MCF 10A (cell line): ENCODE results near the gene METTL16. TPM values are rescaled to one million over a fixed set of nuclear protein-coding genes. Genes with fewer than 3 reads are reported as not detected.

Experiments
- BruUV-seq: library from RNA; stranded (reverse); fragments of 400-500 nt; replicated peaks from 2 replicates; lab custom pipeline; 2021; lab: Mats Ljungman, UMichigan
- CTCF ChIA-PET: fragments of 300-600 bp; sonication (Branson Sonifier 250); formaldehyde crosslinking; extraction: SDS; loops from one replicate; lab custom pipeline; 2021; ENCODE audit warnings: antibody characterized with exemption, inconsistent platforms; lab: Yijun Ruan, JAX
- POLR2A ChIA-PET: fragments of 300-600, 350-650 bp; sonication (Branson Sonifier 250); formaldehyde crosslinking; extraction: SDS; loops from one replicate; lab custom pipeline; 2020; ENCODE audit warnings: antibody characterized with exemption, inconsistent platforms; lab: Yijun Ruan, JAX
- DNase-seq: peaks from one replicate; pipeline ENCODE4 v3.0.0-alpha.2; 2018; ENCODE audit not compliant: unreplicated experiment
- H3K27ac Mint-ChIP-seq: one replicate; pipeline ENCODE4 v1.8.0; 2022; ENCODE audit warnings: mild to moderate bottlenecking, low read depth, mixed read lengths; ENCODE audit not compliant: unreplicated experiment
- H3K27me3 Mint-ChIP-seq: one replicate; pipeline ENCODE4 v1.8.0; 2022; ENCODE audit warnings: mixed read lengths; ENCODE audit not compliant: insufficient read depth, unreplicated experiment
- H3K36me3 Mint-ChIP-seq: one replicate; pipeline ENCODE4 v1.8.0; 2022; ENCODE audit warnings: mild to moderate bottlenecking, moderate library complexity, mixed read lengths; ENCODE audit not compliant: insufficient read depth, unreplicated experiment
- H3K4me1 Mint-ChIP-seq: one replicate; pipeline ENCODE4 v1.8.0; 2022; ENCODE audit warnings: mixed read lengths; ENCODE audit not compliant: insufficient read depth, unreplicated experiment
- H3K4me3 Mint-ChIP-seq: one replicate; pipeline ENCODE4 v1.8.0; 2022; ENCODE audit warnings: mild to moderate bottlenecking, moderate library complexity, mixed read lengths; ENCODE audit not compliant: unreplicated experiment
- H3K9me3 Mint-ChIP-seq: one replicate; pipeline ENCODE4 v1.8.0; 2022; ENCODE audit warnings: mixed read lengths; ENCODE audit not compliant: unreplicated experiment
- intact Hi-C: fragments of 100-400 bp; cut with micrococcal nuclease; formaldehyde crosslinking; loops from 2 replicates; pipeline ENCODE4 v1.14.1; 2022
- total RNA-seq: library from RNA; stranded (reverse); gene quantifications from 2 replicates; pipeline ENCODE4 v1.2.3, GENCODE V29; 2022
- TF ChIP-seq, protein P1 (sequence below): fragments of 200-600 bp; IDR thresholded peaks from one replicate; pipeline ENCODE4 v1.8.0; 2022; ENCODE audit warnings: antibody characterized with exemption, mild to moderate bottlenecking; ENCODE audit not compliant: unreplicated experiment

The METTL16 gene
- total RNA-seq, 1 experiment from 2014 or later: 41.4 TPM

DNA sequence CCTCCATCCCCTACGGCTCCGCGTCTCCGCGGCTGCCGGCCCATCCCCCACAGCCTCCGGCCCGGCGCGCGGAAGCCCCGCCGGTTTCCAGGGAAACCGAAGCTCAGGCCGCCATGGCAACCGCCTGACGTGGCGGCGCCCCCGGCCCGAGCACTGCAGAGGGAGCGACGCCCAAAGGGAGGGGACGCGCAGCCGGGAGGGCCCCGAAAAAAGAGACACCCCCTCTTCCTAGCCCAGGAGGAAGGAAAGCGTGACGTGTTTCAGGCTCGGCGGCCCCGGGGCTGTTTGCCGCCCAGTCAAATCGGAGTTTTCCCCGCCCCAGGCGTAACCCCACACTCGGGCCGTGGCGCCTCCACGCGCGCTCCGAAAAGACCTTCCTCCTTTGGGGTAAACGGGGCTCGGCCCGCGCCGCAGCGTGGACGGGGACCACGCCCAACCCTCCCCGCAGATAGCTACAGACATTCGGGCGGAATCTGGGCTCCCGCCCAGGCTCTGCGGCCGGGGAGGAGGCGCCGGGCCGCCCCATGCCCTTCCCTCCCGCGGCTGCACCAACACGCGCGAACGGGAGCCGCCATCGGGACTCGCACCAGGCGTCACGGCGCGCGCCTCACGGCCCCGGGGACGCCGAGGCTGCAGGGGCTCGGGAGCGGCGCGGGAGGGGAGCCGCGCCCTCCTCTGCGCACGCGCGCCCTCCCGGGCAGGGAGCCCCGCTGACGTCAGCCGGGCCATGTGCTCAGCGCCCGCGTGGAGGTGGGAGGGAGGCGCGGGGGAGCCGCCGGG, 118.3 kb downstream of the METTL16 start:
- CTCF ChIA-PET: interaction anchor here (0.6 to 3.0 kb wide), 3 partner anchors 11 to 22 kb away, joined by 3 to 29 read pairs (median 6); no protein-coding TSS in a partner anchor
- no TSS peak for BruUV-seq
- peak overlapping the region; percentile 71 for H3K4me3 Mint-ChIP-seq
- H3K9me3 Mint-ChIP-seq: no peaks in the 10 kb centered on the region
- intact Hi-C loops: loop anchor here (1.0 kb wide), 1 partner anchor 8 kb away; the partner anchor contains the start of gene MNT
- peaks cover 26% of the 10 kb centered on the region for H3K36me3 Mint-ChIP-seq
- TF ChIP-seq, protein P1, sequence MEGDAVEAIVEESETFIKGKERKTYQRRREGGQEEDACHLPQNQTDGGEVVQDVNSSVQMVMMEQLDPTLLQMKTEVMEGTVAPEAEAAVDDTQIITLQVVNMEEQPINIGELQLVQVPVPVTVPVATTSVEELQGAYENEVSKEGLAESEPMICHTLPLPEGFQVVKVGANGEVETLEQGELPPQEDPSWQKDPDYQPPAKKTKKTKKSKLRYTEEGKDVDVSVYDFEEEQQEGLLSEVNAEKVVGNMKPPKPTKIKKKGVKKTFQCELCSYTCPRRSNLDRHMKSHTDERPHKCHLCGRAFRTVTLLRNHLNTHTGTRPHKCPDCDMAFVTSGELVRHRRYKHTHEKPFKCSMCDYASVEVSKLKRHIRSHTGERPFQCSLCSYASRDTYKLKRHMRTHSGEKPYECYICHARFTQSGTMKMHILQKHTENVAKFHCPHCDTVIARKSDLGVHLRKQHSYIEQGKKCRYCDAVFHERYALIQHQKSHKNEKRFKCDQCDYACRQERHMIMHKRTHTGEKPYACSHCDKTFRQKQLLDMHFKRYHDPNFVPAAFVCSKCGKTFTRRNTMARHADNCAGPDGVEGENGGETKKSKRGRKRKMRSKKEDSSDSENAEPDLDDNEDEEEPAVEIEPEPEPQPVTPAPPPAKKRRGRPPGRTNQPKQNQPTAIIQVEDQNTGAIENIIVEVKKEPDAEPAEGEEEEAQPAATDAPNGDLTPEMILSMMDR: no peak
- H3K4me1 Mint-ChIP-seq: peaks cover 25% of the 10 kb centered on the region
- H3K27ac Mint-ChIP-seq: peak overlapping the region; percentile 61
- no peaks in the 10 kb centered on the region for H3K27me3 Mint-ChIP-seq
- DNase-seq: peak; percentile 87
- POLR2A ChIA-PET: interaction anchor here (0.6 to 5.2 kb wide), 12 partner anchors 8 to 1412 kb away, joined by 3 to 77 read pairs (median 5); partner anchors contain the start of genes SMG6, SRR and TSR1

DNA sequence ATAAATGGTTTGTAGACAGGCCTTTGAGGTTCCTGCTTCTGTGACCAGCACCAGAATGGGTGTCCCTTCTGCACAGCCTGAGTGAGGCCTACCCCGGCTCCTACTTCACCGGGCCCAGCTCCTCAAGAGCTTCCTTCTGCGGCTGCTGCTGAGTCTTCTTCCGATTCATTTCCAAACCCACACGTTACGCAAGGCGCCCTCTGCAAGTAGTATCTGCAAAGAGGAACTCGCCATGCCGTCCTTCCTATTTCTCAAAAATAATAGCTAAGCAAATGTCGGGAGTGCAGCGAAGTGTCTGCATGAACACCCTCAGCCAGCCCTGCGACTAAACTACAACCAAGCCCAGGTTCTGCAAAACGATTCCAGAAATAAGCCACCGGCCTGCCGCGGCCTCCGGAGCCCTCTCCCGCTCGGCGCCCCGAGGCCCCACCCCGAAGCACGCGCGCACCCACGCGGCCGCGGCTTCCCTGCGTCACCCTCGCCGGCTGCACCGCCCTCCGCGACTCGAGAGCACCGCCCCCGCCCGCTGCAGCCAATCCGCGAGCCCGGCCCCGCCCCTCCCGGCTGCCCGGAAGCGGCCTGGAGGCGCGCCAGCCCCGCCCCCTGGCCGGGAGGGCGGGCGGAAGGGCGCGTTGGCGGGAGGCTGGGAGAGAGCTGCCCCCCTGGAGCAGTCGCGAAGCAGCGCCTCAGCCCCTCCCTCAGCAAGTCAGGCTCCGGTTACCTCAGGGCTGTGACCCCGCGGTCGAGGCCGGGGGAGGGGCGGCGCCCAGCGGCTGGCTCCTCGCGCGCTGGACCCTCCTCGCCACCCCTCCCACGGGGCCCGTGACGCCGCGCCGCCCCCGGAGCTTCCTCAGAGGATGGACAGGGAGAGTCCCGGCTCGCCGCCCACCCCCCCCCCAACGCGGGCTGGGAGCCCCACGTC, 119.2 kb downstream of the METTL16 start:
- H3K4me1 Mint-ChIP-seq: peaks cover 18% of the 10 kb centered on the region
- peak; percentile 91 for DNase-seq

DNA sequence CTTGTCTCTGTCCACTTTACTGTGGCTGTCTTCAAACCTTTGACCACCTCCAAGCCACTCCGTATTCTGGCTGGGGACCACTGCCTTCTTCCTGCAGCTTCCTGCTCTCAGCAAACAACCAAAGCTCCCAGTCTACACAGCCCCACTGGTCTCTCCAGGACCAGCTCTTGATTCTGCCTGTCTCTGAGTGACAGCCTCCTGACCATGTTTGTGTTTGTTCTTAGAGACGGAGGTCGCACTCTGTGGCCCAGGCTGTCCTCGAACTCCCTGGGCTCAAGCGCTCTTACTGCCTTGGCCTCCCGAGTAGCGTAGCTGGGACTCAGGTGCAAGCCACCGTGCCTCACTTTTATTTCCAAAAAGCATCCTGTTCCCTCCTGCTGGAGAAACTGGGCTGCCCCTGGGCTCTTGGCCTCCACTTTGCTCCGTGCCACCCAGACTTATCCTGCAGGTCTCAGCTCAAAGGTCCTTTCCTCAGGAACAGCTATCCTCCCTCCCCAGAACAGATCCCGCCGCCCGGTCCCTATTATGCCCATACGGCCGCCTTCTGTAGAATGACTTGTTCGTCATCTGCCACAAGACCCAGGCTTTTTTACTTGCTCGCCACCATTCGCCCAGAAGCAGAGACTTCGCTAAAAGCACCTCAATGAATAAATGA, 120.0 kb downstream of the METTL16 start:
- BruUV-seq: no TSS peak
- H3K4me3 Mint-ChIP-seq: peak overlapping the region; percentile 71
- TF ChIP-seq, protein P1: no peak
- no peak for DNase-seq
- H3K36me3 Mint-ChIP-seq: peaks cover 35% of the 10 kb centered on the region
- no peaks in the 10 kb centered on the region for H3K27me3 Mint-ChIP-seq
- H3K4me1 Mint-ChIP-seq: peaks cover 12% of the 10 kb centered on the region
- CTCF ChIA-PET: interaction anchor here (1.8 to 3.0 kb wide), 2 partner anchors 9 to 24 kb away, joined by 12 to 29 read pairs; no protein-coding TSS in a partner anchor
- POLR2A ChIA-PET: interaction anchor here (0.6 to 5.2 kb wide), 12 partner anchors 8 to 1769 kb away, joined by 3 to 77 read pairs (median 4); partner anchors contain the start of genes SGSM2 and TSR1
- H3K9me3 Mint-ChIP-seq: no peaks in the 10 kb centered on the region
- peak overlapping the region; percentile 83 for H3K27ac Mint-ChIP-seq
- intact Hi-C loops: no loop called here

More for the DNA sequence above, 119.2 kb downstream of the METTL16 start:
- Mint-ChIP-seq H3K9me3 (no peaks in the 10 kb centered on the region), H3K27me3 (no peaks in the 10 kb centered on the region), H3K27ac (peak overlapping the region; percentile 83), H3K4me3 (peak overlapping the region; percentile 71), H3K36me3 (peaks cover 28% of the 10 kb centered on the region)
- CTCF ChIA-PET: interaction anchor here (0.6 to 3.0 kb wide), 4 partner anchors 10 to 24 kb away, joined by 3 to 29 read pairs (median 9); no protein-coding TSS in a partner anchor
- intact Hi-C loops: loop anchor here (1.0 kb wide), 1 partner anchor 9 kb away; the partner anchor contains the start of gene MNT
- no TSS peak for BruUV-seq
- TF ChIP-seq, protein P1: no peak
- POLR2A ChIA-PET: interaction anchor here (0.6 to 5.2 kb wide), 14 partner anchors 9 to 1768 kb away, joined by 3 to 77 read pairs (median 4); partner anchors contain the start of genes SGSM2, SMG6, SRR and TSR1
